Measurements from ENCODE around the gene HAPSTR1.

- TF ChIP-seq EZH2phosphoT487 (IDR thresholded peaks at IDR 0.05; ENCODE audit: low read depth, severe bottlenecking, unreplicated experiment) (no peak), CTCF (IDR thresholded peaks at IDR 0.05; ENCODE audit: poor library complexity) (no peak)
Observed at GRCh38 chr16:9123871-9124270, 32.4 kb downstream of the HAPSTR1 start.
